ENCODE results near the gene NIBAN1. TPM values are rescaled to one million over a fixed set of nuclear protein-coding genes. Genes with fewer than 3 reads are reported as not detected.

NIBAN1 gene
- total and polyA plus RNA-seq, 9 of the 15 experiments (the other 6 are each of a cell fraction or from before 2014, with no cell fraction given), result 1.5 to 26.6 (median 16.2) TPM

DNA sequence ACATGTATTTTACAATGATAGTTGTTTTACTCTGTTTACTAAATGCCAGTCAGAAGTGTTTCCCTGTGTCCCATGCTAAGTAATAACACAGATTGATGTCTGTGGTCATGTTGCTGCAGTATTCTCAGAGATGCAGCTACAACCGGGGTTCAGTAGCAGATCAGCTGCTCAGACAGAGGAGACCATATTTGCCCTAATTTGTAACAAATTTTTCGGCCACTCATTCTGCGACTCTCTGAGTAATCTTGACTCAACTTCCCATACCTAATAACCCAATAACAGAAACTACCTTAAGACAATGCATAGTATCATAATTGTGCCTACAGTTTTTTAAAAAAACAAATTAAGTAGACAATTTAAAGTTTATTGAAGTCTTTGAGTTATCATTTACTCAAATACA is 32.6 kb downstream of the NIBAN1 start:
- H3K4me2 ChIP-seq (ENCODE audit: insufficient read depth, low read length), result no peak overlapping the region
- no peaks in the 10 kb centered on the region for H3K36me3 ChIP-seq (ENCODE audit: control insufficient read depth, insufficient read depth, low read length)
- BruUV-seq (replicated peaks), result no TSS peak
- FAIRE-seq (no peak), DNase-seq (ENCODE audit: extremely low read depth in 1 of 4, low spot score in 3 of 4) (no peak), ATAC-seq (peak; percentile 11; the same call in 1 of the 3 replicates)
- H2AFZ ChIP-seq (ENCODE audit: low read depth, low read length), result no peak overlapping the region
- POLR2A ChIA-PET, result interaction anchor here (0.6 to 2.4 kb wide), 2 partner anchors 22 to 32 kb away, joined by 3 to 10 read pairs; partner anchors contain the start of gene NIBAN1
- 68% methylated on average over 3 of the region's 3 CpGs for WGBS (ENCODE audit: insufficient coverage, low coverage, missing lambda C conversion rate)
- in situ Hi-C loops (cut with MboI) (no loop called here), intact Hi-C loops (cut with micrococcal nuclease) (no loop called here)
- H3K9ac ChIP-seq (ENCODE audit: insufficient read depth in 1 of 2, low read depth in 2 of 2, low read length in 2 of 2), result no peak overlapping the region
- H3K9me1 ChIP-seq (ENCODE audit: control insufficient read depth, insufficient read depth, low read length), result no peaks in the 10 kb centered on the region
- no peaks in the 10 kb centered on the region; the same call in 2 of the 3 replicates for H3K79me2 ChIP-seq (ENCODE audit: control insufficient read depth, insufficient read depth, low read length)
- no peaks in the 10 kb centered on the region for H3K27me3 ChIP-seq (ENCODE audit: control insufficient read depth in 2 of 2, insufficient read depth in 2 of 2, low read length in 2 of 2)
- CTCF ChIA-PET (ENCODE audit: low intra/inter-chr PET ratio), result no interaction called here
- no peaks in the 10 kb centered on the region for H3K9me3 ChIP-seq (replicated peaks; ENCODE audit: control insufficient read depth, insufficient read depth, low read depth, low read length)
- H3K4me3 ChIP-seq, result no peak overlapping the region
- H3K27ac ChIP-seq (ENCODE audit: extremely low read depth, low read depth, low read length), result no peak overlapping the region
- peaks cover 0 to 3% of the 10 kb centered on the region in 2 experiments; a peak in 2 of 5 replicates for H3K4me1 ChIP-seq (replicated peaks in 1 of 2; ENCODE audit: control insufficient read depth in 2 of 2, insufficient read depth in 2 of 2, low read length in 2 of 2)
- H4K20me1 ChIP-seq (replicated peaks; ENCODE audit: control insufficient read depth, insufficient read depth, low read length), result peaks cover 12% of the 10 kb centered on the region; the same call in 1 of the 2 replicates
- no peak for TF ChIP-seq ZNF124 (CRISPR knock-in tag; IDR thresholded peaks at IDR 0.05)
- TF ChIP-seq, protein P1, sequence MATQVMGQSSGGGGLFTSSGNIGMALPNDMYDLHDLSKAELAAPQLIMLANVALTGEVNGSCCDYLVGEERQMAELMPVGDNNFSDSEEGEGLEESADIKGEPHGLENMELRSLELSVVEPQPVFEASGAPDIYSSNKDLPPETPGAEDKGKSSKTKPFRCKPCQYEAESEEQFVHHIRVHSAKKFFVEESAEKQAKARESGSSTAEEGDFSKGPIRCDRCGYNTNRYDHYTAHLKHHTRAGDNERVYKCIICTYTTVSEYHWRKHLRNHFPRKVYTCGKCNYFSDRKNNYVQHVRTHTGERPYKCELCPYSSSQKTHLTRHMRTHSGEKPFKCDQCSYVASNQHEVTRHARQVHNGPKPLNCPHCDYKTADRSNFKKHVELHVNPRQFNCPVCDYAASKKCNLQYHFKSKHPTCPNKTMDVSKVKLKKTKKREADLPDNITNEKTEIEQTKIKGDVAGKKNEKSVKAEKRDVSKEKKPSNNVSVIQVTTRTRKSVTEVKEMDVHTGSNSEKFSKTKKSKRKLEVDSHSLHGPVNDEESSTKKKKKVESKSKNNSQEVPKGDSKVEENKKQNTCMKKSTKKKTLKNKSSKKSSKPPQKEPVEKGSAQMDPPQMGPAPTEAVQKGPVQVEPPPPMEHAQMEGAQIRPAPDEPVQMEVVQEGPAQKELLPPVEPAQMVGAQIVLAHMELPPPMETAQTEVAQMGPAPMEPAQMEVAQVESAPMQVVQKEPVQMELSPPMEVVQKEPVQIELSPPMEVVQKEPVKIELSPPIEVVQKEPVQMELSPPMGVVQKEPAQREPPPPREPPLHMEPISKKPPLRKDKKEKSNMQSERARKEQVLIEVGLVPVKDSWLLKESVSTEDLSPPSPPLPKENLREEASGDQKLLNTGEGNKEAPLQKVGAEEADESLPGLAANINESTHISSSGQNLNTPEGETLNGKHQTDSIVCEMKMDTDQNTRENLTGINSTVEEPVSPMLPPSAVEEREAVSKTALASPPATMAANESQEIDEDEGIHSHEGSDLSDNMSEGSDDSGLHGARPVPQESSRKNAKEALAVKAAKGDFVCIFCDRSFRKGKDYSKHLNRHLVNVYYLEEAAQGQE (IDR thresholded peaks at IDR 0.05; ENCODE audit: borderline replicate concordance), result no peak
- TF ChIP-seq, protein P1 (CRISPR knock-in tag; IDR thresholded peaks at IDR 0.05; ENCODE audit: low read depth), result no peak
- TF ChIP-seq ZEB2 (IDR thresholded peaks at IDR 0.05), result no peak
- no peak for TF ChIP-seq SREBF2 (CRISPR knock-in tag; IDR thresholded peaks at IDR 0.05)
- TF ChIP-seq ZNF121 (CRISPR knock-in tag; conservative IDR thresholded peaks at IDR 0.05), result no peak
- TF ChIP-seq ZNF639 (CRISPR knock-in tag; conservative IDR thresholded peaks at IDR 0.05 in 1 of 2, IDR thresholded peaks at IDR 0.05 in 1 of 2), result no peak
- TF ChIP-seq SMARCA4 (IDR thresholded peaks at IDR 0.05), result no peak
- TF ChIP-seq NFRKB (IDR thresholded peaks at IDR 0.05; ENCODE audit: low read depth), result no peak
- no peak for TF ChIP-seq FOXA1 (IDR thresholded peaks at IDR 0.05; ENCODE audit: borderline replicate concordance)
- TF ChIP-seq KAT2B (IDR thresholded peaks at IDR 0.05; ENCODE audit: low read depth, low read length), result no peak
- TF ChIP-seq PML (IDR thresholded peaks at IDR 0.05; ENCODE audit: low read length), result no peak
- no peak for TF ChIP-seq FOXP1 (CRISPR knock-in tag; IDR thresholded peaks at IDR 0.05)
- no peak for TF ChIP-seq RBFOX2 (IDR thresholded peaks at IDR 0.05; ENCODE audit: low read depth, low read length)

All from K562 (cell line).